ENCODE measurements around the gene ZRANB1. TPM values are rescaled to one million over a fixed set of nuclear protein-coding genes. Genes with fewer than 3 reads are reported as not detected.

The ZRANB1 gene
- total RNA-seq, 4 donors from 2014 or later = 8.4 to 24.0 (median 16.8) TPM

GRCh38 chr10:124966008-124966407 is 24.1 kb downstream of the ZRANB1 start:
- no peak for DNase-seq
- in situ Hi-C loops (cut with MboI; ENCODE audit: low pct_ligation_motif_present in 1 of 4, low pct_unique_long_range_greater_than_20kb in 1 of 4, low sequenced_read_pairs in 3 of 4) = no loop called here
- intact Hi-C loops (cut with DNase I; ENCODE audit: low total_unique reads) = no loop called here
- TF ChIP-seq CTCF (IDR thresholded peaks at IDR 0.05) = no peak
- TF ChIP-seq EP300 (IDR thresholded peaks at IDR 0.05; ENCODE audit: low read depth) = no peak
- no peak for TF ChIP-seq POLR2AphosphoS5 (IDR thresholded peaks at IDR 0.05)
- TF ChIP-seq POLR2A (IDR thresholded peaks at IDR 0.05) = no peak
- Histone ChIP-seq H3K36me3 (peaks cover 0 to 27% (median 5%) of the 10 kb centered on the region in 4 donors), H3K27me3 (no peaks in the 10 kb centered on the region), H3K4me3 (no peak overlapping the region), H3K9me3 (no peaks in the 10 kb centered on the region), H3K4me1 (peaks cover under 1 to 23% (median 4%) of the 10 kb centered on the region in 4 donors), H3K27ac (no peak overlapping the region)
- 59 to 78% methylated on average over 1 to 5 of the region's 5 CpGs for WGBS, 2 donors (ENCODE audit: low coverage in 1 of 2)

GRCh38 chr10:124967255-124967654 is 25.3 kb downstream of the ZRANB1 start:
- Histone ChIP-seq H3K36me3 (peaks cover 0 to 27% (median 5%) of the 10 kb centered on the region in 4 donors), H3K9me3 (no peaks in the 10 kb centered on the region), H3K4me3 (no peak overlapping the region), H3K4me1 (peaks cover 5 to 23% (median 6%) of the 10 kb centered on the region in 4 donors), H3K27me3 (no peaks in the 10 kb centered on the region), H3K27ac (no peak overlapping the region)
- intact Hi-C loops (cut with DNase I; ENCODE audit: low total_unique reads) = no loop called here
- in situ Hi-C loops (cut with MboI; ENCODE audit: low pct_ligation_motif_present in 1 of 4, low pct_unique_long_range_greater_than_20kb in 1 of 4, low sequenced_read_pairs in 3 of 4) = no loop called here
- no peak for DNase-seq
- WGBS, 2 donors (ENCODE audit: low coverage in 1 of 2) = 83 to 98% methylated on average over 2 of the region's 2 CpGs
- TF ChIP-seq POLR2A (IDR thresholded peaks at IDR 0.05) (no peak), CTCF (IDR thresholded peaks at IDR 0.05) (no peak), EP300 (IDR thresholded peaks at IDR 0.05; ENCODE audit: low read depth) (no peak), POLR2AphosphoS5 (IDR thresholded peaks at IDR 0.05) (no peak)

GRCh38 chr10:124971276-124971675 is 29.4 kb downstream of the ZRANB1 start:
- DNase-seq = no peak
- Histone ChIP-seq H3K36me3 (peaks cover 0 to 43% (median 5%) of the 10 kb centered on the region in 4 donors), H3K27me3 (no peaks in the 10 kb centered on the region), H3K4me1 (peaks cover 0 to 16% (median 6%) of the 10 kb centered on the region in 4 donors), H3K27ac (no peak overlapping the region), H3K4me3 (no peak overlapping the region), H3K9me3 (no peaks in the 10 kb centered on the region)
- 31 to 37% methylated on average over 2 of the region's 2 CpGs for WGBS, 2 donors (ENCODE audit: low coverage in 1 of 2)
- in situ Hi-C loops (cut with MboI; ENCODE audit: low pct_ligation_motif_present in 1 of 4, low pct_unique_long_range_greater_than_20kb in 1 of 4, low sequenced_read_pairs in 3 of 4) (no loop called here), intact Hi-C loops (cut with DNase I; ENCODE audit: low total_unique reads) (no loop called here)
- no peak for TF ChIP-seq POLR2A (IDR thresholded peaks at IDR 0.05)

- TF ChIP-seq POLR2A (IDR thresholded peaks at IDR 0.05) = no peak
Measured at GRCh38 chr10:124972637-124973036, 30.7 kb downstream of the ZRANB1 start.

GRCh38 chr10:124974131-124974530 is 32.2 kb downstream of the ZRANB1 start:
- intact Hi-C loops (cut with DNase I; ENCODE audit: low total_unique reads) = no loop called here
- 88 to 93% methylated on average over 4 to 5 of the region's 5 CpGs for WGBS, 2 donors (ENCODE audit: low coverage in 1 of 2)
- no peak overlapping the region for H3K27ac ChIP-seq
- peaks cover 0 to 21% (median 8%) of the 10 kb centered on the region in 4 donors for H3K4me1 ChIP-seq
- peaks cover 0 to 24% (median 0%) of the 10 kb centered on the region in 4 donors for H3K36me3 ChIP-seq
- no peaks in the 10 kb centered on the region for H3K9me3 ChIP-seq
- H3K4me3 ChIP-seq = no peak overlapping the region
- TF ChIP-seq POLR2A (IDR thresholded peaks at IDR 0.05) = no peak
- TF ChIP-seq EP300 (IDR thresholded peaks at IDR 0.05; ENCODE audit: low read depth) = no peak
- no peak for TF ChIP-seq CTCF (IDR thresholded peaks at IDR 0.05)
- TF ChIP-seq POLR2AphosphoS5 (IDR thresholded peaks at IDR 0.05) = no peak
- DNase-seq = no peak
- in situ Hi-C loops (cut with MboI; ENCODE audit: low pct_ligation_motif_present in 1 of 4, low pct_unique_long_range_greater_than_20kb in 1 of 4, low sequenced_read_pairs in 3 of 4) = no loop called here
- no peaks in the 10 kb centered on the region for H3K27me3 ChIP-seq

More at GRCh38 chr10:124972637-124973036, 30.7 kb downstream of the ZRANB1 start:
- H3K27me3 ChIP-seq = no peaks in the 10 kb centered on the region
- 90 to 94% methylated on average over 7 of the region's 7 CpGs for WGBS, 2 donors (ENCODE audit: low coverage in 1 of 2)
- H3K4me3 ChIP-seq = no peak overlapping the region
- H3K27ac ChIP-seq = no peak overlapping the region
- intact Hi-C loops (cut with DNase I; ENCODE audit: low total_unique reads) = no loop called here
- H3K36me3 ChIP-seq = peaks cover 0 to 29% (median 2%) of the 10 kb centered on the region in 4 donors
- no peaks in the 10 kb centered on the region for H3K9me3 ChIP-seq
- H3K4me1 ChIP-seq = peaks cover 0 to 14% (median 6%) of the 10 kb centered on the region in 4 donors
- in situ Hi-C loops (cut with MboI; ENCODE audit: low pct_ligation_motif_present in 1 of 4, low pct_unique_long_range_greater_than_20kb in 1 of 4, low sequenced_read_pairs in 3 of 4) = no loop called here
- no peak for DNase-seq

Measured in transverse colon (tissue), 4 donors.